Measurements from ENCODE around the gene MICAL2.

DNA sequence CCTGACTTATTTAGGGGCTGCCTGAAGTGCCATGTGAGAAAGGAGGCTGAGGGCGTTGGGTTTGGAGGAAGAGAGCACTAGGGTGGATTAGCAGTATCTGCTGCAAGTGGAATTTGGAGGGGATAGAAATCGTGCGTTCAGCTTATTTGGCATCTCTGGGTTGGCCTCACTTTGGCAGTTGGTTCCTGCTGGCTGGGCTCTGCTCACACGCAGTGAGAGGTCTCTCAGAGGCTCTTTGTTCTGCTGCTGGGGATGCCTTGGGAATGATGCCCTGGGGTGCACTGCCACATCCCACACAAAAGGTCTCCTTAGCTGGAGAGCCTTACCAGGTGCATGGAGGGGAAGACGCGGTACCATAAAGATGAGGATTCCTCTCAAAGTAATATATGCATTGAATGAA, 17.7 kb upstream of the MICAL2 start:
- TF ChIP-seq SPI1 (IDR thresholded peaks at IDR 0.05; ENCODE audit: low read depth, low read length) (no peak), POLR2A (IDR thresholded peaks at IDR 0.05; ENCODE audit: low read depth, low read length) (no peak), TAF1 (IDR thresholded peaks at IDR 0.05; ENCODE audit: low read depth, low read length) (no peak), POLR2AphosphoS5 (IDR thresholded peaks at IDR 0.05; ENCODE audit: low read depth, low read length) (no peak)
